Measurements from ENCODE around the gene LYVE1.

Gene LYVE1

DNA sequence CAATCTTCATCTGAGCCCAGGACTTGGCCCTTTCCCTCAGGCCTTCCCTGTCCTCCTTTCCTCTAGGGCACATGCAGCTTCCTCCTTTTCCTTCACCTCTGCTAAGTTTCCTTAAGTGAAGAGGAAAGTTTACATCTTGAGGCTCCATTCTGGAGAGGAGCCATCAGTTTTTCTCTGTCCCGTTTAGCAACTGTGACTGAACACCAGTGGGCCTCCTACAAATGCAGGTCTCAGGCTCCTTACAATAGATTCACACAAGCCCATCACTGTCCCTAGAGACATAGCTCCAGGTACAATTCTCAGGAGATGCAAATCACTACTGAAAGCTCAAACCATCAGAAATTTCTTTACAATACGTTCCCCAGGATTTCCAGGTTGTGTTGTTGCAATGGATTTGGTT, 23.3 kb upstream of the LYVE1 start:
- no peak for DNase-seq

DNA sequence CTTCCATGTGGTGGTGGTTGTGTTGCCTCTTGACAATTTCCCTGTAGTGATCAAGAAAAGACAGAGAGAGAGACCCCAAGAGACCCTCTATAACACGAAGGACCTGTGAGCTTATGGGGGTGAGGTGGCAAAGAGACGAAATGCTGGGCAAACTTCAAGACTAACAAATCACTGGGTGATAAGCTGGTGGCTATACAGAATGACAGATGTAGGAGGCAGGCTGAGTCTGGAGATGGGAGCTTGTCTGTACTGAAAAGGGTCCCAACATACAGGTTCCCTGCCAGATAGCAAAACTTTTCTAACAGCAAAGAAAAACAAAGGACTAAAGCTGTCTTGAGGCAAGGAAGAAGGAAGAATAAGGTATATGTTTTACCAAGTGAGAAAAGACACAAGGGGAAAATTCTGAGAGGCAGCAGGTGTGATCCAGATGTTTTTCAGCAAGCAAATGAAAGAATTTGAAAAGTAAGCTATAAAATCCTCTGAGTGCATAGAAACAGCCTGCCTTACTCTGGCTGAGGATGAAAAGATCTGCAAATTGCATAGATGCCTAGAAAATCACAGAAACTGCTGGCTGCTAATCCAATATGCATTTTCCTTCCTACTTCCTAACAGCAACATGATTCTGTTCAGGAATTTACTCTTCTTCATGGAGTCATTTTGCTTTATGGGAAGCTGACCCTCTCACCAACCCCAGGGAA, 21.9 kb upstream of the LYVE1 start:
- DNase-seq: no peak

DNA sequence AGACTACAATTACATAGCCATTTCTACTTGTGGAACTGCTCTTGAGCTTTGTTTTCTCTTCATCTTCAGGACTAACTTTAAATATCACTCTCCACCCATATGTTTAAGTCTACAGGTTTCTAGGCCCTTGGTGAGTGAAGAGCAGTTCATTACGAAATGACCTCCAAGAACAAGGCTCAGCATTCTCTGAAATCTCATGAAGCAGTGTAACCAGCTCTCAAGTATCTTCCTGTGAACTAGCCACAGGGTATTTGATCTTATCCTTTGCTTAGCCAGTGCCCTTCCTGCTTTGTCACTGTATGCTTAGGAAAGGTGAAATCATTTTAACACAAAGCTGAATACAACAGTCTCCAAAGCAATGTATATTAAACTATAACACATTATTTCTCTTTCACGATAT, 20.4 kb upstream of the LYVE1 start:
- no peak for DNase-seq

GRCh38 chr11:10587995-10588394, 19.5 kb upstream of the LYVE1 start:
- no peak for DNase-seq

DNA sequence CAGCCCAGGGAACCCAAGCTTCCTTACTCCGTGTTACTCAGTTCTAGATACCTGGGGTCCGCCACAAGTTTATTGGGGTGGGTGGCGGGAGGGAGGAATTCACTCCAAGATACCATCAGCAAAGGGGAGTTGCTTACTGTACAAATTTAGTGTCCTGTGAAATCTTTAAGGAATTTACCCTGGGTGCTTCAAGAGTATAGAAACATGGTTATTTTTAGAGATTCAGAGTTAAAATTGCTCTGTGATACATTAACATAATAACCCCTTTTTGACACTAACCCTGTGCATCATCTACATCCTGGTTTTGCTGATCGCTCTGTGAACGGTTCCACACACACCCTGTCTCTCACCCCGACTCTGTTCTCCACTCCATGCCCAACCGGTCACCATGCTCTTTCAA, 18.9 kb upstream of the LYVE1 start:
- no peak for DNase-seq

- no peak for DNase-seq
These were observed 15.6 kb upstream of the LYVE1 start for GRCh38 chr11:10584071-10584501.

DNA sequence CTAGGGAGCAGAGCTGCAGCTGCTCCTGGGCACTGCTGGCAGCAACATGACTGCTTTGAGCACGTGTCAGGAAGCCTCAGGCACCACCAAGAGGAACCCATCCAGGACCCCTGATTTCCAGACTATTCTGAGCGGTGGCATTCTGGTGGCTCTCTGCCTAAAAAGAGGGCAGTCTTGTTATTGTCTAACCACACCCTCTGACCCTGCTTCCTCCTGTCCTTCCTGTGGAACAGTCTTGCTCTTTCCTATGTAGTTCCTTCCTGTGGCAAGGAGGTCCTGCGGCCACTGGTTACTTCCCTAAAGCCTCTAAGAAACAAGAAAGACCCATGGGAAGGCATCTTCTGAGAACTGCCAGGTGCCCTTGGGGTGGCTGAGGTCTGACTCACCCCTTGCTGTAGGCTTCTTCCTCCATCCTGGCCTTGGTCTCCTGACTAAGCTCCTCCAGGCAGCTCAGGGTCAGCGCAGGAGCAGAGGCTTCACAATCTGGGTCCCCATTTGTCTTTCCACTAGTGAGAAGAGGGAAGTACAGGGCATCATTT, 13.1 kb upstream of the LYVE1 start:
- DNase-seq: no peak

DNA sequence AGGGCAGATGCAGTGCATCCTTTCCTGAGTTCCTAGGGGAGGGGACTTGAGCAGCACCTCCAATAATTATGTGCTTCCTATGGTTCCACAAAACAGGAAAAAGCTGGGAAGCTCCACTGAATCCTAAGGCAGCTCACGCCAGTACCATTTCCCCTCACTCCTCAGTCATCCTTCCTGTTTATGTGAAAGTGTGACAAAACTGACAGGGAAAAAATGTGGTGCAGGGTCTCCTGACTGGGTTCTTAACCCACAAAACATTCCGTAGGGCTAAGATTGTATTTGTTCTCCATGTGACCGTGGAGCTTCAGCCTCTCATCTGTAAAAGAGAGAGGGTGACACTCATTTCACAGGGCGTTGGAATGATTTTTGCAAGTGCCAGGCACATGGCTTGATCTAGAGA, 12.2 kb upstream of the LYVE1 start:
- DNase-seq: no peak

- DNase-seq: no peak
These were observed 11.2 kb upstream of the LYVE1 start for GRCh38 chr11:10579700-10580099.

- no peak for DNase-seq
These were observed 7.6 kb upstream of the LYVE1 start for GRCh38 chr11:10576035-10576398.

DNA sequence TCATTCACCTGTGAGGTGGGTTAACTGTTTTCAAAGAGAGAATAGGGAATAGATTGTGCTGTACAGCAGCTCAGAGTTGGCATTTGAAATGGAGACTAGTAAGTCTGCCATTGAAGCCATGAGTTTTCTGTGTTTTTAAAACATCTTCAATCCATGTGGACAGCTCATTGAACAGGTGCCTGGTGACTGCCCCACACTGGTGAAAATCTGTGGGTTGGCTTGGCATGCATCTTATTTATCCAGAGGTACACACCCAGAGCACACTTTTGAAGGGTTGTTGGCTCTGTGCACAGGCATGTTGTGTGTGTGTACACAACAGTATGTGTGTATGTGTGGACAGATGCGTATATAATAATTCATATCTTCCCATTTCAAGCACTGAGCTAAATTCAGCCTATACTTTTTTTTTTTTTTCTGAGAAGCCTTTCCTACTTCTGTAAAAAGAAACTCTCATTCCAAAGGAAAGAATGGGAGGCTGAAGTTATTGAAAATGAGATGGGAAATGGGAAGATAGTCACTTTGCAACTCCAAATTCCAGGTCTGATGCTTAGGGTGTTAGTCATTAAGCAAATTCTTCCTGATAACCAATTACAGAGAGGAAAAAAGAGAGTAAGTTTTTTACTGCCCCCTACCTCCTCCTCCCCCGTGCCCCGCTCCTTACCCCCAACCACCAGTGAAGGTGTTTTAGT, 7.0 kb upstream of the LYVE1 start:
- DNase-seq: no peak

DNA sequence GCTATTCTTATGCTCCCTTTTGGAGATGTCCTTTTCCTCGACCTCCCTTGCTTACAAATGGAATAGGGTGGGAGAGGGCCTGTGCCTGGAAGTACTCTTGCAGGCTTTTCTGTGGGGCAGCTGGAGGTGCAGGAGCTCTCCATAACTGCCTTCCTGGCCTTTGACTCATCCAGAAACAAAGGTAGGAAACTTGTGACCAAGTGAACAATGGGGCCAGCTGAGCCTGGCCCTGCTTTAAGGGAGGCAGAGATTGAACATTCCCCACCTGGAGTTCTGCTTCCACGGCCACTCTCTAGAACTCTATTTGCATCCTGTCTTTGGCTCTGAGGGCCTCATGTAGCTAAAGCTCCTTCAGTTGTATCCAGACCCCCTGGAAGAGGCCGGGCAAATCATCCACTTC, 5.1 kb upstream of the LYVE1 start:
- no peak for DNase-seq

DNA sequence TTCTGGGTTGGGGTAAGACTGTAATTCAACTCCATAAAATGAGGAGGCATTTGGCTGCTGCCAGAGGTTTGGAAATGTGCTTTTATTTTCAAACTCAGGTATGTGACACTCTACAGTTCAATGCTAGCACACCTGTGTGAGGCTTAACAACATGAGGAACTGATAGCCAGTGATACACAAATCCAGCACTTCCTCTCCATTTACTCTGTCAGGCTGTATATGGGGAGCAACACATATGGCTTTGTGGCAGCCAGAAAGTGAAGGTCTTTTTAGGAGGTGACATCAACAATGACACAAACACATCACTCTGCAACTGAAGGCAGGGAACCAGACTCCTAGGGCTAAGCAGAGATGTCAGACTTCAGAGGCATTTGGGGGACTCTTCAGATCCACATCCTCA, 4.6 kb upstream of the LYVE1 start:
- no peak for DNase-seq

DNA sequence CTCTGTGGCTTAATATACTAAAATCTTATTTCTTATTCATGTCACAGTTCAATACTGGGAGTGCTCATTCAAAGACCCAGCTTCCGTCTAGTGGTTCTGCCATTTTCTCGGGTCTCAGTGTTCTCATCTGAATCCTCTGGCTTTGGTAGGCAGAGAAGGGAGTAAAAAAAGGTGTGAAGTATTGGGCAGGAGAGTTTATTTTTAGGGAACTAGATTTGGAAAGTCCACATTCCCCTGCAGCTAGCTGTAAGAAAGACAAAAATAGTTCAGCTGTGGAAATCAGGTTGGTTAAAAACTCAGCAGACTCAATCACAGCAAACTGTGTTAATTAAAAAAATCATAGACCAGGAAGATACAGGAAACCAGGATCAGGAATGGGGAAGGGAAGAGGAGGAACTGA, 4.1 kb upstream of the LYVE1 start:
- no peak for DNase-seq

GRCh38 chr11:10567446-10567845, 1.0 kb downstream of the LYVE1 start:
- DNase-seq: no peak

- DNase-seq: no peak
These were observed 2.1 kb downstream of the LYVE1 start for GRCh38 chr11:10566257-10566957.

GRCh38 chr11:10565493-10565892, 3.0 kb downstream of the LYVE1 start:
- DNase-seq: no peak

DNA sequence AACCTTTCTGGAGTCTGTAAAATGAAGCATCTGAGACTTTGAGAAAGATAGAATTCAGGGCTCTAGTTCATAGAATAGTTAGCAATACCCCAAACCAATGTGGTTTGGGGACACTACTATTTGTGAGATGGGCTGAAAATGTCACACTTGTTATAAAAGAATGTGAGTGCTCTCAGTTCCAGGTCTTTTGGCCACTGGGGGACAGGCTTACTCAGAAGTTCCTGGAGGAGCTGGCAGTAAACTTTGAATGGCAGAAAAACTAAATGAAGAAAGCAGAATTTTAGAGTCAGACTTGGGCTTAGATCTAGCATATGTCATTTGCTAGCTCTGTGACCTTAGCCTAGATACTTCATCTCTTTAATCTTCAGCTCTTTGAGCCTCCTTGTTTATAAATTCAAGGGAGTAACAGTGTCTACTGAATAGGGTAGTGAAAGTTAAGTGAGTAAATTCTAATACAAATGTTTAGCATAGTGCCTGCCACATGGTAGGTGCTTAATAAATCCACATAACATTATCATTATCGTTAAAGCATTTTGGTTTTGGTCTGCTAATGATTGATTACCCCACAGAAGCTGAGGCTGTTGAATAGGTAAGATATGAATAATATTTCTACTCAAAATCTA, 3.7 kb downstream of the LYVE1 start:
- no peak for DNase-seq

DNA sequence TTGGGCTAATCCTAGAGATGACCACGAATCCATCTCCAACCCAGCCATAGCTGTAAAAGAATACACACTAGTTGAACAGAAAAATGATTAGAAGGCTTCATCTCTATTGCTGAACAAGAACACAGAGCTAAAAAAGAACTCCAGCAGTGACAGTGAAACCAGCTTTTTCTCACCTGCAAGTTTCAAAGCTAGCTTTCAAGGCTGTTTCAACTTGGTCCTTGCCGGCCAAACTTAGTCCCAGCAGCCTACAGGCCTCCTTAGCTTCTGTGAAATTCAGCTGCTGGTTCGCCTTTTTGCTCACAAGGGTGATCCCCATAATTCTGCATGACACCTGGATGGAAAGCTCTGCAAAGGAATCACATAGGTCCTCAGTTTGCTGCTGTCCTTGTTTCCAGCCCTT, 4.4 kb downstream of the LYVE1 start:
- no peak for DNase-seq

GRCh38 chr11:10561947-10562346, 6.5 kb downstream of the LYVE1 start:
- DNase-seq: no peak

- no peak for DNase-seq
These were observed 7.2 kb downstream of the LYVE1 start for GRCh38 chr11:10561043-10561818.

DNA sequence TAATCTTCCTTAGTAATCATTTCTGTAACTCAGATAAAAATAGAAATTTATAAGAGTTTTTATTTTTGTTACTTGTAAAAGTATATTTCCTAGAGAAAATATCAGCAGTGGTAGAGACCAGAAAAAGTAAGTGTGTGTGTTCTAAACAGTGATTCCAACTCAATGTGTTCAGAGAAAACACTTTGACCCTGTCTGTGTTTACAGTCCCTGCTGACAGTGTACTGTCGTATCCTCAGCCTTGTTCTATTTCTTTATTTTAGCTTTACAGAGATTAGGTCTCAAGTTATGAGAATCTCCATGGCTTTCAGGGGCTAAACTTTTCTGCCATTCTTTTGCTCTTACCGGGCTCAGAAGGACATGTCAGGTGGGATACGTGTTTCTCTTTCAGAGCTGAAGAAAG, 10.2 kb downstream of the LYVE1 start:
- no peak for DNase-seq

DNA sequence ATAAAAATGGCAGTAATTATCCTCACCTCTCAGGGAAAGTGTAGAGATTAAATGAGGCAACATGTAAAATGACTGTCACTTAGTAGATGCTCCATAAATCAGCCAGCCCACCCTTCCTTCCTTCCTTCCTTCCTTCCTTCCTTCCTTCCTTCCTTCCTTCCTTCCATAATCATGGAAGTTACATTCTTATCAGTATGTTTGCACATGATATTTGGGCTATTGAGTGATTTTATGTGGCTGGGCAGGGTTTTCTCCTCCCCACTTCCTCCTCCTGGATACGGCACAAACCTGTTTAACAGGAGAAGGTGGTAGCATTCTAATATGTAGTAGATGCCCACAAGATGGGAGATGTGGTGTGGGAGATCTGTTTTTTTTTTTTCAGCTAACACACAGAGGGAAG, 11.9 kb downstream of the LYVE1 start:
- no peak for DNase-seq

All from NCI-H2107 (cell line).